GM23338 (cell line): ENCODE data around the gene NIPAL3. TPM values are rescaled to one million over a fixed set of nuclear protein-coding genes. Genes with fewer than 3 reads are reported as not detected.

ENCODE experiments used
- ATAC-seq: fragments of 200-7000 bp; cut with Tn5 transposase; 3 replicates; pipeline ENCODE4 v1.9.1; 2020
- DNase-seq: peaks from one replicate; pipeline ENCODE4 v3.0.0-alpha.2; 2015; ENCODE audit warnings: low spot score
- H2AFZ ChIP-seq: fragments of 200-600 bp; sonication (generic); 2 replicates; pipeline ENCODE4 v1.8.0; 2016; ENCODE audit warnings: antibody characterized with exemption, mild to moderate bottlenecking, moderate library complexity
- H3F3A ChIP-seq: fragments of 200-600 bp; sonication (generic); replicated peaks from 2 replicates; pipeline ENCODE4 v1.8.0; 2017; ENCODE audit warnings: antibody characterized with exemption, mixed run types, low read depth
- H3K27ac ChIP-seq: fragments of 200-600 bp; sonication (generic); 2 replicates; pipeline ENCODE4 v1.6.1; 2016; ENCODE audit warnings: low read depth
- H3K27me3 ChIP-seq: fragments of 200-600 bp; sonication (generic); 2 replicates; pipeline ENCODE4 v1.8.0; 2016; ENCODE audit warnings: mild to moderate bottlenecking, mixed run types, moderate library complexity; ENCODE audit not compliant: insufficient read depth
- H3K36me3 ChIP-seq: fragments of 200-600 bp; sonication (generic); 2 replicates; pipeline ENCODE4 v1.8.0; 2016; ENCODE audit warnings: mild to moderate bottlenecking; ENCODE audit not compliant: insufficient read depth
- H3K4me1 ChIP-seq: fragments of 200-600 bp; sonication (generic); 2 replicates; pipeline ENCODE4 v1.8.0; 2016; ENCODE audit warnings: mild to moderate bottlenecking, moderate library complexity; ENCODE audit not compliant: insufficient read depth
- H3K4me2 ChIP-seq: fragments of 200-600 bp; sonication (generic); 2 replicates; pipeline ENCODE4 v1.7.1; 2017; ENCODE audit warnings: mixed run types
- H3K4me3 ChIP-seq: fragments of 200-600 bp; sonication (generic); 2 replicates; pipeline ENCODE4 v1.6.1; 2016; ENCODE audit warnings: mixed run types
- H3K79me2 ChIP-seq: fragments of 200-600 bp; sonication (generic); replicated peaks from 2 replicates; pipeline ENCODE4 v1.8.0; 2017; ENCODE audit warnings: mild to moderate bottlenecking; ENCODE audit not compliant: insufficient read depth
- H3K9me2 ChIP-seq: fragments of 200-600 bp; sonication (generic); 2 replicates; pipeline ENCODE4 v1.8.0; 2017; ENCODE audit not compliant: insufficient read depth
- H4K20me1 ChIP-seq: fragments of 200-600 bp; sonication (generic); replicated peaks from 2 replicates; pipeline ENCODE4 v1.8.0; 2017; ENCODE audit warnings: mild to moderate bottlenecking; ENCODE audit not compliant: insufficient read depth
- H3K27ac Mint-ChIP-seq: 2 replicates; pipeline ENCODE4 v1.8.0; 2020; ENCODE audit warnings: inconsistent platforms, mild to moderate bottlenecking, moderate library complexity, mixed read lengths
- H3K27me3 Mint-ChIP-seq: 3 replicates; pipeline ENCODE4 v1.8.0; 2022; ENCODE audit warnings: low read depth, mild to moderate bottlenecking, moderate library complexity, mixed read lengths, inconsistent platforms; ENCODE audit not compliant: insufficient read depth, poor library complexity
- H3K36me3 Mint-ChIP-seq: 3 replicates; pipeline ENCODE4 v1.8.0; 2021; ENCODE audit warnings: low read depth, mild to moderate bottlenecking, inconsistent platforms, moderate library complexity, mixed read lengths
- H3K4me1 Mint-ChIP-seq: 3 replicates; pipeline ENCODE4 v1.8.0; 2020; ENCODE audit warnings: mild to moderate bottlenecking, inconsistent platforms, mixed read lengths
- H3K4me3 Mint-ChIP-seq: 3 replicates; pipeline ENCODE4 v1.8.0; 2021; ENCODE audit warnings: moderate library complexity, mild to moderate bottlenecking, inconsistent platforms, mixed read lengths
- H3K9me3 Mint-ChIP-seq: 3 replicates; pipeline ENCODE4 v1.8.0; 2020; ENCODE audit warnings: moderate library complexity, mild to moderate bottlenecking, inconsistent platforms, mixed read lengths
- CREB1 ChIP-seq: fragments of 250-450 bp; sonication (Bioruptor Pico); IDR thresholded peaks from 2 replicates; pipeline ENCODE4 v1.5.0; 2020; ENCODE audit warnings: low read depth, mild to moderate bottlenecking, moderate library complexity
- CTCF ChIP-seq, 2 experiments: fragments of 200-600 bp in 1 of 2; sonication (generic) in 1 of 2; conservative IDR thresholded peaks; 2 replicates each; pipeline versions ENCODE4 v1.5.1 to v1.6.1; 2016 to 2017; ENCODE audit warnings: antibody characterized with exemption in 2 of 2, low read depth in 2 of 2, mild to moderate bottlenecking in 2 of 2, moderate library complexity in 1 of 2
- ETS1 ChIP-seq: IDR thresholded peaks from 2 replicates; pipeline ENCODE4 v1.6.1; 2016; ENCODE audit warnings: antibody characterized with exemption
- EZH2 ChIP-seq: fragments of 200-600 bp; sonication (generic); IDR thresholded peaks from one replicate; pipeline ENCODE4 v1.8.0; 2017; ENCODE audit warnings: antibody characterized with exemption, mild to moderate bottlenecking, low read depth; ENCODE audit not compliant: unreplicated experiment
- EZH2phosphoT487 ChIP-seq: fragments of 200-600 bp; sonication (generic); IDR thresholded peaks from one replicate; pipeline ENCODE4 v1.8.1; 2018; ENCODE audit warnings: antibody characterized with exemption; ENCODE audit not compliant: unreplicated experiment
- JUNB ChIP-seq: IDR thresholded peaks from one replicate; pipeline ENCODE4 v1.6.1; 2016; ENCODE audit warnings: antibody characterized with exemption; ENCODE audit not compliant: unreplicated experiment
- NANOG ChIP-seq: IDR thresholded peaks from 2 replicates; pipeline ENCODE4 v1.6.1; 2016; ENCODE audit warnings: antibody characterized with exemption, borderline replicate concordance
- POLR2AphosphoS5 ChIP-seq: IDR thresholded peaks from 2 replicates; pipeline ENCODE4 v1.6.1; 2016; ENCODE audit warnings: antibody characterized with exemption, low read depth
- REST ChIP-seq: IDR thresholded peaks from one replicate; pipeline ENCODE4 v1.6.1; 2018; ENCODE audit warnings: antibody characterized with exemption; ENCODE audit not compliant: unreplicated experiment
- ZNF114 ChIP-seq: fragments of 250-450 bp; sonication (Bioruptor Pico); IDR thresholded peaks from 2 replicates; pipeline ENCODE4 v1.5.0; 2020; ENCODE audit warnings: mild to moderate bottlenecking, moderate library complexity
- ZNF331 ChIP-seq: fragments of 250-450 bp; sonication (Bioruptor Pico); IDR thresholded peaks from 2 replicates; pipeline ENCODE4 v1.5.0; 2020; ENCODE audit warnings: low read depth, mild to moderate bottlenecking, moderate library complexity
- polyA plus RNA-seq: library from polyadenylated mRNA; unstranded; fragments of >200 nt; fragmentation: Nextera tagmentation; extraction: Ambion mirVana; gene quantifications from 2 replicates; pipeline ENCODE4 v1.2.1, GENCODE V29; 2016
- total RNA-seq: library from RNA; depleted of rRNA; stranded (reverse); fragments of >200 nt; shearing (Covaris generic); gene quantifications from 2 replicates; pipeline ENCODE4 v1.2.3, GENCODE V29; 2014

The NIPAL3 gene
- total and polyA plus RNA-seq, 2 experiments from 2014 or later: 5.5 to 9.6 TPM

GRCh38 chr1:24481101-24481500 is 65.5 kb downstream of the NIPAL3 start:
- Histone ChIP-seq H3K4me2 (no peak overlapping the region), H3K4me1 (peaks cover 12% of the 10 kb centered on the region), H3K27ac (no peak overlapping the region), H3K27me3 (no peaks in the 10 kb centered on the region), H3K36me3 (no peaks in the 10 kb centered on the region), H3K4me3 (no peak overlapping the region), H3F3A (no peaks in the 10 kb centered on the region), H4K20me1 (no peaks in the 10 kb centered on the region), H2AFZ (peak overlapping the region; percentile 89), H3K79me2 (no peaks in the 10 kb centered on the region), H3K9me2 (peaks cover 4% of the 10 kb centered on the region; the same call in 1 of the 2 replicates)
- TF ChIP-seq EZH2phosphoT487 (no peak), POLR2AphosphoS5 (no peak), ZNF331 (CRISPR knock-in tag) (no peak), EZH2 (no peak)
- H3K4me3 Mint-ChIP-seq: no peak overlapping the region; the same call in 2 of the 3 replicates
- ATAC-seq: peak; percentile 53
- H3K36me3 Mint-ChIP-seq: no peaks in the 10 kb centered on the region
- H3K27ac Mint-ChIP-seq: peak overlapping the region; percentile 42
- H3K4me1 Mint-ChIP-seq: peaks cover 17% of the 10 kb centered on the region
- H3K9me3 Mint-ChIP-seq: no peaks in the 10 kb centered on the region
- peaks cover 9% of the 10 kb centered on the region for H3K27me3 Mint-ChIP-seq
- no peak for DNase-seq

- ATAC-seq (no peak), DNase-seq (no peak)
- no peaks in the 10 kb centered on the region for H3K36me3 ChIP-seq
- TF ChIP-seq ZNF331 (CRISPR knock-in tag) (no peak), EZH2phosphoT487 (no peak), POLR2AphosphoS5 (no peak), NANOG (no peak), ETS1 (no peak), JUNB (no peak), REST (no peak), CTCF (conservative IDR thresholded peaks at IDR 0.05; ENCODE audit: low read depth in 2 of 2) (no peak), ZNF114 (CRISPR knock-in tag) (no peak), CREB1 (no peak)
- Mint-ChIP-seq H3K27me3 (peaks cover 9% of the 10 kb centered on the region), H3K36me3 (no peaks in the 10 kb centered on the region), H3K4me3 (no peak overlapping the region), H3K4me1 (peaks cover 16% of the 10 kb centered on the region), H3K9me3 (no peaks in the 10 kb centered on the region), H3K27ac (peak overlapping the region; percentile 65; the same call in 1 of the 2 replicates)
- H4K20me1 ChIP-seq: no peaks in the 10 kb centered on the region
- no peaks in the 10 kb centered on the region for H3K79me2 ChIP-seq
- no peaks in the 10 kb centered on the region for H3F3A ChIP-seq
- H2AFZ ChIP-seq: peak overlapping the region; percentile 25
- H3K4me3 ChIP-seq: no peak overlapping the region
- H3K4me2 ChIP-seq: no peak overlapping the region
- no peaks in the 10 kb centered on the region for H3K27me3 ChIP-seq
- peaks cover 4% of the 10 kb centered on the region; the same call in 1 of the 2 replicates for H3K9me2 ChIP-seq
- H3K4me1 ChIP-seq: peaks cover 12% of the 10 kb centered on the region
- no peak overlapping the region for H3K27ac ChIP-seq
These were observed 66.4 kb downstream of the NIPAL3 start for GRCh38 chr1:24481843-24482610.
